ENCODE results near the gene ZNF500.

The ZNF500 gene

GRCh38 chr16:4788489-4788889, 21.5 kb upstream of the ZNF500 start:
- H3K9ac ChIP-seq (ENCODE audit: low read length) = no peak overlapping the region
- H3K4me1 ChIP-seq (ENCODE audit: insufficient read depth, low read length, severe bottlenecking) = peaks cover 3% of the 10 kb centered on the region
- no peaks in the 10 kb centered on the region; the same call in 1 of the 2 replicates for H3K27me3 ChIP-seq (ENCODE audit: insufficient read depth, low read length)
- H3K9me2 ChIP-seq (ENCODE audit: low read depth, low read length) = no peaks in the 10 kb centered on the region
- no peak overlapping the region for H3K4me3 ChIP-seq (ENCODE audit: low read depth, low read length, poor library complexity, severe bottlenecking)
- H3K4me2 ChIP-seq (ENCODE audit: low read length) = no peak overlapping the region
- H3K27ac ChIP-seq (ENCODE audit: low read depth, low read length, poor library complexity, severe bottlenecking) = no peak overlapping the region
- no peaks in the 10 kb centered on the region for H3K36me3 ChIP-seq (ENCODE audit: insufficient read depth, low read length)
- no peak overlapping the region for H2AFZ ChIP-seq (ENCODE audit: low read length)
- H3K79me2 ChIP-seq (ENCODE audit: insufficient read depth, low read length) = no peaks in the 10 kb centered on the region
- TF ChIP-seq EZH2 (IDR thresholded peaks at IDR 0.05; ENCODE audit: borderline replicate concordance, low read length) (no peak), CTCF (IDR thresholded peaks at IDR 0.05; ENCODE audit: low read length) (no peak)
- H3F3A ChIP-seq (ENCODE audit: insufficient read depth, low read length) = no peaks in the 10 kb centered on the region
- no peaks in the 10 kb centered on the region for H3K9me3 ChIP-seq (ENCODE audit: low read length)
- H4K20me1 ChIP-seq (ENCODE audit: insufficient read depth, low read length) = no peaks in the 10 kb centered on the region

- Histone ChIP-seq H3K9me2 (ENCODE audit: low read depth, low read length) (no peaks in the 10 kb centered on the region), H3K9me3 (ENCODE audit: low read length) (no peaks in the 10 kb centered on the region), H3K4me1 (ENCODE audit: insufficient read depth, low read length, severe bottlenecking) (peaks cover 3% of the 10 kb centered on the region), H2AFZ (ENCODE audit: low read length) (no peak within 1 kb of the TSS), H4K20me1 (ENCODE audit: insufficient read depth, low read length) (no peaks in the 10 kb centered on the region), H3K27ac (ENCODE audit: low read depth, low read length, poor library complexity, severe bottlenecking) (no peak within 1 kb of the TSS), H3F3A (ENCODE audit: insufficient read depth, low read length) (no peaks in the 10 kb centered on the region), H3K4me3 (ENCODE audit: low read depth, low read length, poor library complexity, severe bottlenecking) (no peak within 1 kb of the TSS), H3K4me2 (ENCODE audit: low read length) (no peak within 1 kb of the TSS), H3K79me2 (ENCODE audit: insufficient read depth, low read length) (no peaks in the 10 kb centered on the region), H3K27me3 (ENCODE audit: insufficient read depth, low read length) (no peaks in the 10 kb centered on the region; the same call in 1 of the 2 replicates), H3K9ac (ENCODE audit: low read length) (no peak within 1 kb of the TSS), H3K36me3 (ENCODE audit: insufficient read depth, low read length) (no peaks in the 10 kb centered on the region)
- TF ChIP-seq CTCF (IDR thresholded peaks at IDR 0.05; ENCODE audit: low read length) (no peak), EZH2 (IDR thresholded peaks at IDR 0.05; ENCODE audit: borderline replicate concordance, low read length) (no peak)
Measured at GRCh38 chr16:4787627-4788482, 20.9 kb upstream of the ZNF500 start, which contains the start of gene SEPTIN12. Gene SEPTIN12 (minus strand): TSS chr16:4788345. CDS start chr16:4787645, 700 bp downstream.

- no peaks in the 10 kb centered on the region for H3F3A ChIP-seq (ENCODE audit: insufficient read depth, low read length)
- TF ChIP-seq EZH2 (IDR thresholded peaks at IDR 0.05; ENCODE audit: borderline replicate concordance, low read length) (no peak), CTCF (IDR thresholded peaks at IDR 0.05; ENCODE audit: low read length) (no peak)
- H3K27me3 ChIP-seq (ENCODE audit: insufficient read depth, low read length) = no peaks in the 10 kb centered on the region; the same call in 1 of the 2 replicates
- no peak overlapping the region for H3K27ac ChIP-seq (ENCODE audit: low read depth, low read length, poor library complexity, severe bottlenecking)
- H3K4me2 ChIP-seq (ENCODE audit: low read length) = no peak overlapping the region
- H3K9ac ChIP-seq (ENCODE audit: low read length) = no peak overlapping the region
- H3K9me3 ChIP-seq (ENCODE audit: low read length) = no peaks in the 10 kb centered on the region
- H3K9me2 ChIP-seq (ENCODE audit: low read depth, low read length) = no peaks in the 10 kb centered on the region
- H3K4me1 ChIP-seq (ENCODE audit: insufficient read depth, low read length, severe bottlenecking) = peaks cover 3% of the 10 kb centered on the region
- H2AFZ ChIP-seq (ENCODE audit: low read length) = no peak overlapping the region
- no peaks in the 10 kb centered on the region for H3K79me2 ChIP-seq (ENCODE audit: insufficient read depth, low read length)
- H3K4me3 ChIP-seq (ENCODE audit: low read depth, low read length, poor library complexity, severe bottlenecking) = no peak overlapping the region
- no peaks in the 10 kb centered on the region for H3K36me3 ChIP-seq (ENCODE audit: insufficient read depth, low read length)
- H4K20me1 ChIP-seq (ENCODE audit: insufficient read depth, low read length) = no peaks in the 10 kb centered on the region
Measured at GRCh38 chr16:4787068-4787467, 20.1 kb upstream of the ZNF500 start.
